H9 (cell line): ENCODE data around the gene NCOR1. TPM values are rescaled to one million over a fixed set of nuclear protein-coding genes. Genes with fewer than 3 reads are reported as not detected.

Experiments
- DNase-seq: peaks from one replicate; pipeline ENCODE4 v3.0.0-alpha.2; 2017
- H2AFZ ChIP-seq: one replicate; pipeline ENCODE4 v1.6.1; 2013; ENCODE audit warnings: mild to moderate bottlenecking, low read length, control low read depth, moderate library complexity
- H2AK5ac ChIP-seq: 2 replicates; pipeline ENCODE4 v1.6.1; 2013; ENCODE audit warnings: low read length, control low read depth, mixed read lengths; ENCODE audit not compliant: insufficient read length
- H2BK120ac ChIP-seq: one replicate; pipeline ENCODE4 v1.6.1; 2013; ENCODE audit warnings: low read depth, mild to moderate bottlenecking, low read length, control low read depth, inconsistent platforms; ENCODE audit not compliant: poor library complexity, severe bottlenecking
- H2BK12ac ChIP-seq: 2 replicates; pipeline ENCODE4 v1.6.1; 2013; ENCODE audit warnings: low read length, control low read depth, mixed read lengths, low read depth; ENCODE audit not compliant: insufficient read length
- H2BK15ac ChIP-seq: 2 replicates; pipeline ENCODE4 v1.6.1; 2013; ENCODE audit warnings: low read depth, low read length, control low read depth
- H2BK20ac ChIP-seq: one replicate; pipeline ENCODE4 v1.6.1; 2013; ENCODE audit warnings: low read depth, mild to moderate bottlenecking, low read length, control low read depth, inconsistent platforms; ENCODE audit not compliant: poor library complexity, severe bottlenecking
- H2BK5ac ChIP-seq: 2 replicates; pipeline ENCODE4 v1.6.1; 2013; ENCODE audit warnings: low read length, control low read depth, mixed read lengths; ENCODE audit not compliant: insufficient read length
- H3K14ac ChIP-seq: 2 replicates; pipeline ENCODE4 v1.6.1; 2013; ENCODE audit warnings: low read length, control low read depth; ENCODE audit not compliant: insufficient read depth
- H3K18ac ChIP-seq: 2 replicates; pipeline ENCODE4 v1.6.1; 2013; ENCODE audit warnings: low read depth, mild to moderate bottlenecking, mixed read lengths, low read length, control low read depth; ENCODE audit not compliant: insufficient read length
- H3K23ac ChIP-seq: 2 replicates; pipeline ENCODE4 v1.6.1; 2013; ENCODE audit warnings: low read length, control low read depth, mixed read lengths, low read depth; ENCODE audit not compliant: insufficient read length
- H3K23me2 ChIP-seq: 2 replicates; pipeline ENCODE4 v1.6.1; 2013; ENCODE audit warnings: low read depth, mild to moderate bottlenecking, mixed read lengths, low read length, control low read depth; ENCODE audit not compliant: insufficient read length, poor library complexity, severe bottlenecking
- H3K27ac ChIP-seq: 2 replicates; pipeline ENCODE4 v1.5.1; 2013; ENCODE audit warnings: low read length, control low read depth, mixed read lengths, low read depth; ENCODE audit not compliant: insufficient read length
- H3K27me3 ChIP-seq: 2 replicates; pipeline ENCODE4 v1.6.1; 2013; ENCODE audit warnings: low read length, control low read depth, inconsistent platforms; ENCODE audit not compliant: insufficient read depth
- H3K4ac ChIP-seq: 2 replicates; pipeline ENCODE4 v1.6.1; 2013; ENCODE audit warnings: low read depth, mild to moderate bottlenecking, control low read depth, inconsistent platforms, low read length, moderate library complexity
- H3K4me1 ChIP-seq: 2 replicates; pipeline ENCODE4 v1.6.1; 2013; ENCODE audit warnings: low read length, control low read depth, inconsistent platforms; ENCODE audit not compliant: insufficient read depth
- H3K4me2 ChIP-seq: 2 replicates; pipeline ENCODE4 v1.6.1; 2013; ENCODE audit warnings: low read length, control low read depth, mixed read lengths; ENCODE audit not compliant: insufficient read length, insufficient read depth
- H3K56ac ChIP-seq: 2 replicates; pipeline ENCODE4 v1.6.1; 2013; ENCODE audit warnings: low read depth, mild to moderate bottlenecking, mixed read lengths, low read length, control low read depth; ENCODE audit not compliant: insufficient read length
- H3K79me1 ChIP-seq: 2 replicates; pipeline ENCODE4 v1.6.1; 2013; ENCODE audit warnings: low read depth, mild to moderate bottlenecking, moderate library complexity, low read length, control low read depth, inconsistent platforms; ENCODE audit not compliant: insufficient read depth, poor library complexity, severe bottlenecking
- H3K79me2 ChIP-seq: 2 replicates; pipeline ENCODE4 v1.6.1; 2013; ENCODE audit warnings: low read length, control low read depth, inconsistent platforms; ENCODE audit not compliant: insufficient read depth
- H3K9ac ChIP-seq: 2 replicates; pipeline ENCODE4 v1.6.1; 2013; ENCODE audit warnings: low read length, control low read depth, mixed read lengths; ENCODE audit not compliant: insufficient read length; ENCODE audit errors: extremely low read depth
- H3K9me3 ChIP-seq: one replicate; pipeline ENCODE4 v1.6.1; 2013; ENCODE audit warnings: low read depth, low read length, inconsistent platforms; ENCODE audit not compliant: control insufficient read depth
- H3T11ph ChIP-seq: one replicate; pipeline ENCODE4 v1.6.1; 2013; ENCODE audit warnings: mild to moderate bottlenecking, low read length, control low read depth, inconsistent platforms
- H4K20me1 ChIP-seq: one replicate; pipeline ENCODE4 v1.6.1; 2013; ENCODE audit not compliant: control insufficient read depth, insufficient read length, insufficient read depth
- H4K5ac ChIP-seq: 2 replicates; pipeline ENCODE4 v1.6.1; 2013; ENCODE audit warnings: low read depth, mild to moderate bottlenecking, mixed read lengths, low read length, control low read depth; ENCODE audit not compliant: insufficient read length
- H4K8ac ChIP-seq: replicated peaks from 2 replicates; pipeline ENCODE4 v1.6.1; 2013; ENCODE audit warnings: low read length, control low read depth, mixed read lengths, low read depth; ENCODE audit not compliant: insufficient read length
- H4K91ac ChIP-seq: 2 replicates; pipeline ENCODE4 v1.6.1; 2013; ENCODE audit warnings: low read depth, mild to moderate bottlenecking, moderate library complexity, mixed read lengths, low read length, control low read depth; ENCODE audit not compliant: insufficient read length
- H3K27ac Mint-ChIP-seq, 3 experiments: 2 replicates in 2 of 3; 3 replicates in 1 of 3; pipeline ENCODE4 v1.8.0; 2020 to 2021; ENCODE audit warnings: mixed read lengths in 3 of 3, mild to moderate bottlenecking in 1 of 3, moderate library complexity in 1 of 3
- H3K27me3 Mint-ChIP-seq: 2 replicates; pipeline ENCODE4 v1.8.0; 2021; ENCODE audit warnings: low read depth, mild to moderate bottlenecking, moderate library complexity, mixed read lengths
- H3K36me3 Mint-ChIP-seq, 3 experiments: 2 replicates in 2 of 3; 3 replicates in 1 of 3; pipeline ENCODE4 v1.8.0; 2020 to 2021; ENCODE audit warnings: low read depth in 3 of 3, mixed read lengths in 3 of 3; ENCODE audit not compliant: insufficient read depth in 1 of 3
- H3K4me1 Mint-ChIP-seq, 2 experiments: 2 replicates each; pipeline ENCODE4 v1.8.0; 2020; ENCODE audit warnings: mixed read lengths in 2 of 2
- H3K4me3 Mint-ChIP-seq, 2 experiments: 2 replicates in 1 of 2; 3 replicates in 1 of 2; pipeline ENCODE4 v1.8.0; 2020 to 2021; ENCODE audit warnings: mild to moderate bottlenecking in 2 of 2, mixed read lengths in 2 of 2, moderate library complexity in 1 of 2
- H3K9me3 Mint-ChIP-seq, 2 experiments: 2 replicates in 1 of 2; 3 replicates in 1 of 2; pipeline ENCODE4 v1.8.0; 2020; ENCODE audit warnings: mild to moderate bottlenecking in 2 of 2, mixed read lengths in 2 of 2, moderate library complexity in 1 of 2
- WGBS: extraction: QIAGEN DNeasy Blood & Tissue Kit; methylation state at CpG from one replicate; pipeline ENCODE4 v1.1.7; 2013; ENCODE audit warnings: missing lambda C conversion rate, low lambda C conversion rate, mixed read lengths; ENCODE audit not compliant: insufficient read length; ENCODE audit errors: extremely low coverage; 5-methylcytosine and 5-hydroxymethylcytosine counted together
- total RNA-seq: library from RNA; stranded (reverse); gene quantifications from 2 replicates; pipeline ENCODE4 v1.2.1, GENCODE V29; 2021
- TF ChIP-seq, protein P1 (sequence below): fragments of 200-600 bp; sonication (generic); conservative IDR thresholded peaks from 3 replicates; pipeline ENCODE4 v1.8.0; 2021; ENCODE audit warnings: antibody characterized with exemption, mild to moderate bottlenecking

Gene NCOR1
- total RNA-seq, 1 experiment from 2014 or later, result 119 TPM

DNA sequence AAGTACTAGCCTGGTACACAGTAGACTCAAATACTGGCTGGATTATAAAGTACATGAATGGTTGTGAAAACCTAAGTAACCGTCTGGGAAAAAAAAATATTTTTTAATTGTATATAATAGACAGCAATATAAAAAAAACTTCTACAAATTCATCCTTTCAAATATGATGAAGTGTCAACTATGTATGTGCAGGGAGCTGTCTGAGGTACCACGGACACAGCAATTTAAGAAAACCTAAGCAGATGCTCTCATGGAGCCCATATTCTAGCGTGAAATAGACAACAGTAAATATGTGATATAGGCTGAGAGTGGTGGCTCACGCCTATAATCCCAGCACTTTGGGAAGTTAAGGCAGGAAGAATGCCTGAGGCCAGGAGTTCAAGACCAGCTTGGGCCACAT lies 111.1 kb downstream of the NCOR1 start:
- no peak for DNase-seq
- Histone ChIP-seq H3T11ph (no peak overlapping the region), H3K23ac (no peak overlapping the region), H3K23me2 (no peaks in the 10 kb centered on the region), H4K91ac (no peak overlapping the region), H2BK20ac (no peak overlapping the region), H4K8ac (no peak overlapping the region), H2BK15ac (no peak overlapping the region), H2AK5ac (no peak overlapping the region), H3K79me1 (no peaks in the 10 kb centered on the region), H3K79me2 (no peaks in the 10 kb centered on the region), H2BK120ac (no peak overlapping the region), H2AFZ (no peak overlapping the region), H2BK12ac (no peak overlapping the region), H3K4me1 (no peaks in the 10 kb centered on the region), H3K4me2 (no peak overlapping the region), H3K27me3 (no peaks in the 10 kb centered on the region), H2BK5ac (no peak overlapping the region), H3K56ac (no peak overlapping the region), H3K9me3 (no peaks in the 10 kb centered on the region), H4K5ac (no peak overlapping the region), H3K14ac (no peak overlapping the region), H4K20me1 (no peaks in the 10 kb centered on the region), H3K4ac (no peak overlapping the region), H3K18ac (no peak overlapping the region), H3K9ac (no peak overlapping the region), H3K27ac (no peak overlapping the region)
- peaks cover 0 to 3% of the 10 kb centered on the region in 2 experiments; a peak in 1 of 4 replicates for H3K4me1 Mint-ChIP-seq
- H3K9me3 Mint-ChIP-seq, result no peaks in the 10 kb centered on the region
- no peak overlapping the region for H3K4me3 Mint-ChIP-seq
- TF ChIP-seq, protein P1, sequence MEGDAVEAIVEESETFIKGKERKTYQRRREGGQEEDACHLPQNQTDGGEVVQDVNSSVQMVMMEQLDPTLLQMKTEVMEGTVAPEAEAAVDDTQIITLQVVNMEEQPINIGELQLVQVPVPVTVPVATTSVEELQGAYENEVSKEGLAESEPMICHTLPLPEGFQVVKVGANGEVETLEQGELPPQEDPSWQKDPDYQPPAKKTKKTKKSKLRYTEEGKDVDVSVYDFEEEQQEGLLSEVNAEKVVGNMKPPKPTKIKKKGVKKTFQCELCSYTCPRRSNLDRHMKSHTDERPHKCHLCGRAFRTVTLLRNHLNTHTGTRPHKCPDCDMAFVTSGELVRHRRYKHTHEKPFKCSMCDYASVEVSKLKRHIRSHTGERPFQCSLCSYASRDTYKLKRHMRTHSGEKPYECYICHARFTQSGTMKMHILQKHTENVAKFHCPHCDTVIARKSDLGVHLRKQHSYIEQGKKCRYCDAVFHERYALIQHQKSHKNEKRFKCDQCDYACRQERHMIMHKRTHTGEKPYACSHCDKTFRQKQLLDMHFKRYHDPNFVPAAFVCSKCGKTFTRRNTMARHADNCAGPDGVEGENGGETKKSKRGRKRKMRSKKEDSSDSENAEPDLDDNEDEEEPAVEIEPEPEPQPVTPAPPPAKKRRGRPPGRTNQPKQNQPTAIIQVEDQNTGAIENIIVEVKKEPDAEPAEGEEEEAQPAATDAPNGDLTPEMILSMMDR, result no peak
- H3K27me3 Mint-ChIP-seq, result no peaks in the 10 kb centered on the region
- no peak overlapping the region for H3K27ac Mint-ChIP-seq
- peaks cover 27 to 50% (median 39%) of the 10 kb centered on the region in 3 experiments for H3K36me3 Mint-ChIP-seq
- WGBS, result no CpG with 5 or more reads among the region's 4 CpGs
